Right hindlimb (tissue), 1 donor: Measurements from ENCODE around the gene MSL2.
A peak's percentile ranks its signal among the peaks of the same experiment; 100 is the strongest.
"Not testable (repeated sequence)": the region's sequence is repeated elsewhere in the genome, so short reads cannot be mapped to it uniquely, and the experiment has no call there.

Experiments
- DNase-seq: peaks from one replicate; pipeline ENCODE4 v3.0.0-alpha.2; 2018

The MSL2 gene

GRCh38 chr3:136196064-136196400, at the start of gene MSL2:
Gene MSL2 (minus strand): TSS chr3:136196335. CDS start chr3:136195113, 1,222 bp downstream.
- no peak for DNase-seq

- no peak for DNase-seq
Measured at GRCh38 chr3:136245691-136246090, 49.6 kb upstream of the MSL2 start.

GRCh38 chr3:136239094-136239493, 43.0 kb upstream of the MSL2 start:
- DNase-seq = no peak

- DNase-seq = no peak
Measured at GRCh38 chr3:136237961-136238649, 42.0 kb upstream of the MSL2 start.

GRCh38 chr3:136237103-136237502, 41.0 kb upstream of the MSL2 start:
- DNase-seq = no peak

- no peak for DNase-seq
Measured at GRCh38 chr3:136236109-136236508, 40.0 kb upstream of the MSL2 start.

- no peak for DNase-seq
Measured at GRCh38 chr3:136235545-136235944, 39.4 kb upstream of the MSL2 start.

GRCh38 chr3:136232413-136232812, 36.3 kb upstream of the MSL2 start:
- DNase-seq = no peak

GRCh38 chr3:136222746-136223145, 26.6 kb upstream of the MSL2 start:
- DNase-seq = not testable (repeated sequence)

GRCh38 chr3:136211547-136211946, 15.4 kb upstream of the MSL2 start:
- no peak for DNase-seq

GRCh38 chr3:136209921-136210320, 13.8 kb upstream of the MSL2 start:
- no peak for DNase-seq

GRCh38 chr3:136207489-136208115, 11.5 kb upstream of the MSL2 start:
- no peak for DNase-seq

GRCh38 chr3:136199219-136199618, 3.1 kb upstream of the MSL2 start:
- not testable (repeated sequence) for DNase-seq

- DNase-seq = not testable (repeated sequence)
Measured at GRCh38 chr3:136198462-136199078, 2.4 kb upstream of the MSL2 start.

GRCh38 chr3:136197159-136197793, 1.1 kb upstream of the MSL2 start:
- no peak for DNase-seq

- DNase-seq = peak; percentile 100
Measured at GRCh38 chr3:136196401-136197158, 445 bp upstream of the MSL2 start.

- peak; percentile 90 for DNase-seq
Measured at GRCh38 chr3:136195258-136196063, 674 bp downstream of the MSL2 start.

GRCh38 chr3:136194409-136195257, 1.5 kb downstream of the MSL2 start:
- peak; percentile 29 for DNase-seq

GRCh38 chr3:136193278-136194054, 2.7 kb downstream of the MSL2 start:
- DNase-seq = no peak

- DNase-seq = no peak
Measured at GRCh38 chr3:136192831-136193230, 3.3 kb downstream of the MSL2 start.
